SU-DHL-6 (cell line): ENCODE data around the gene RGS18.

ENCODE experiments used
- H2AFZ ChIP-seq: fragments of 200-600 bp; sonication (generic); 2 replicates; pipeline ENCODE4 v1.6.1; 2014; ENCODE audit warnings: low read depth, mild to moderate bottlenecking, moderate library complexity, mixed read lengths, antibody characterized with exemption, low read length; ENCODE audit not compliant: severe bottlenecking
- H3F3A ChIP-seq: fragments of 200-600 bp; shearing (Covaris generic); 2 replicates; pipeline ENCODE4 v1.6.0; 2016; ENCODE audit warnings: antibody characterized with exemption, mild to moderate bottlenecking; ENCODE audit not compliant: insufficient read depth
- H3K27ac ChIP-seq: fragments of 200-600 bp; sonication (generic); 2 replicates; pipeline ENCODE4 v1.5.1; 2016; ENCODE audit warnings: low read depth, mild to moderate bottlenecking, low read length, moderate library complexity, mixed read lengths
- H3K27me3 ChIP-seq: fragments of 200-600 bp; sonication (generic), shearing (Covaris generic); 2 replicates; pipeline ENCODE4 v1.6.0; 2014; ENCODE audit warnings: mild to moderate bottlenecking, low read length
- H3K36me3 ChIP-seq: fragments of 200-600 bp; sonication (generic); 2 replicates; pipeline ENCODE4 v1.6.1; 2014; ENCODE audit warnings: mild to moderate bottlenecking, low read length, mixed read lengths
- H3K4me2 ChIP-seq: fragments of 300-600, 200-600 bp; shearing (Covaris generic), sonication (generic); 2 replicates; pipeline ENCODE4 v1.6.0; 2014; ENCODE audit warnings: low read length, low read depth, mild to moderate bottlenecking; ENCODE audit not compliant: poor library complexity, severe bottlenecking
- H3K4me3 ChIP-seq: fragments of 200-600 bp; sonication (generic); 2 replicates; pipeline ENCODE4 v1.5.1; 2014; ENCODE audit warnings: antibody characterized with exemption, low read length, mild to moderate bottlenecking, mixed read lengths; ENCODE audit not compliant: insufficient read depth, poor library complexity, severe bottlenecking
- H3K79me2 ChIP-seq: fragments of 200-600 bp; sonication (generic); 2 replicates; pipeline ENCODE4 v1.6.1; 2014; ENCODE audit warnings: mild to moderate bottlenecking, low read length, moderate library complexity; ENCODE audit not compliant: insufficient read depth
- H3K9ac ChIP-seq: fragments of 200-600 bp; sonication (generic); 2 replicates; pipeline ENCODE4 v1.7.0; 2014; ENCODE audit warnings: mild to moderate bottlenecking, low read length
- H3K9me2 ChIP-seq: fragments of 200-600 bp; sonication (generic); replicated peaks from 2 replicates; pipeline ENCODE4 v1.6.1; 2014; ENCODE audit warnings: low read length; ENCODE audit not compliant: insufficient read depth
- H3K9me3 ChIP-seq: fragments of 200-600 bp; sonication (generic); 2 replicates; pipeline ENCODE4 v1.6.1; 2014; ENCODE audit warnings: low read length, mixed read lengths; ENCODE audit not compliant: insufficient read depth
- H4K20me1 ChIP-seq: fragments of 200-600 bp; sonication (generic); 2 replicates; pipeline ENCODE4 v1.6.1; 2014; ENCODE audit warnings: low read depth, mild to moderate bottlenecking, antibody characterized with exemption, low read length, moderate library complexity, mixed read lengths
- CTCF ChIP-seq: fragments of 200-600 bp; sonication (generic); IDR thresholded peaks from one replicate; pipeline ENCODE4 v1.5.1; 2017; ENCODE audit warnings: antibody characterized with exemption, mild to moderate bottlenecking, low read length, moderate library complexity; ENCODE audit not compliant: insufficient read depth, poor library complexity, severe bottlenecking
- EZH2phosphoT487 ChIP-seq: fragments of 200-600 bp; sonication (generic), shearing (Covaris generic); conservative IDR thresholded peaks from 2 replicates; pipeline ENCODE4 v1.6.1; 2018; ENCODE audit warnings: mild to moderate bottlenecking, antibody characterized with exemption, low read length, moderate library complexity, mixed read lengths

Gene RGS18

GRCh38 chr1:192235127-192235526 lies 76.9 kb downstream of the RGS18 start:
- Histone ChIP-seq H2AFZ (no peak overlapping the region), H3K79me2 (no peaks in the 10 kb centered on the region), H3K27me3 (no peaks in the 10 kb centered on the region), H3K9me2 (no peaks in the 10 kb centered on the region), H4K20me1 (no peaks in the 10 kb centered on the region), H3K27ac (no peak overlapping the region), H3K9ac (no peak overlapping the region), H3K36me3 (no peaks in the 10 kb centered on the region), H3K4me2 (no peak overlapping the region), H3F3A (no peaks in the 10 kb centered on the region), H3K4me3 (no peak overlapping the region), H3K9me3 (no peaks in the 10 kb centered on the region)
- TF ChIP-seq EZH2phosphoT487 (no peak), CTCF (no peak)
